Sigmoid colon (tissue), 3 donors: ENCODE data around the gene SCUBE3.

Experiments used
- POLR2A ChIP-seq, 2 donors: fragments of 450-650 bp; IDR thresholded peaks; one replicate each; pipeline ENCODE4 v1.6.1; 2016; ENCODE audit warnings: antibody characterized with exemption in 2 of 2, mild to moderate bottlenecking in 2 of 2, moderate library complexity in 2 of 2
- TF ChIP-seq, protein P1 (sequence below), 4 experiments: fragments of 450-650 bp in 3 of 4; fragments of 200-600 bp in 1 of 4; IDR thresholded peaks; one replicate each; pipeline ENCODE4 v1.5.1; 2016 to 2019; ENCODE audit warnings: antibody characterized with exemption in 4 of 4, mild to moderate bottlenecking in 3 of 4, moderate library complexity in 2 of 4

DNA sequence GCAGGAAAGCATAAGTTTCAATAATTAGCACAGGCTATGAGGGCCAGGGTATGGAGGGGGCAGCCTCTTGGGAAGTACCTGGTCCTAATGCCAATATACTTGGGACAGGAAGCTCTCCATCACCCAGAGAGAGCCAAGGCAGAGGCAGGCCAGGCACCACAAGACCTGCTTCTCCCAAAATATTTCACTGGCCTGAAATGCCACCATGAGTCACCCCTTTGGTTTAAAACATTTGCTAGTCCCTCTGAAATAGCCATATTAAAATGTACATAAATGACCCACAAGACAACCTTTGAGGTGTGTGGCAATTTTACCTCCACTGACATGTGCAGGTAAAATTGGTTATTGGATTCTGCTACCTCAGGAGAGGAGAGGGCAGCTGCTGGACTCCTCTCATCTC lies 23.4 kb upstream of the SCUBE3 start:
- TF ChIP-seq, protein P1, sequence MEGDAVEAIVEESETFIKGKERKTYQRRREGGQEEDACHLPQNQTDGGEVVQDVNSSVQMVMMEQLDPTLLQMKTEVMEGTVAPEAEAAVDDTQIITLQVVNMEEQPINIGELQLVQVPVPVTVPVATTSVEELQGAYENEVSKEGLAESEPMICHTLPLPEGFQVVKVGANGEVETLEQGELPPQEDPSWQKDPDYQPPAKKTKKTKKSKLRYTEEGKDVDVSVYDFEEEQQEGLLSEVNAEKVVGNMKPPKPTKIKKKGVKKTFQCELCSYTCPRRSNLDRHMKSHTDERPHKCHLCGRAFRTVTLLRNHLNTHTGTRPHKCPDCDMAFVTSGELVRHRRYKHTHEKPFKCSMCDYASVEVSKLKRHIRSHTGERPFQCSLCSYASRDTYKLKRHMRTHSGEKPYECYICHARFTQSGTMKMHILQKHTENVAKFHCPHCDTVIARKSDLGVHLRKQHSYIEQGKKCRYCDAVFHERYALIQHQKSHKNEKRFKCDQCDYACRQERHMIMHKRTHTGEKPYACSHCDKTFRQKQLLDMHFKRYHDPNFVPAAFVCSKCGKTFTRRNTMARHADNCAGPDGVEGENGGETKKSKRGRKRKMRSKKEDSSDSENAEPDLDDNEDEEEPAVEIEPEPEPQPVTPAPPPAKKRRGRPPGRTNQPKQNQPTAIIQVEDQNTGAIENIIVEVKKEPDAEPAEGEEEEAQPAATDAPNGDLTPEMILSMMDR (IDR thresholded peaks at IDR 0.05) = no peak
- no peak for TF ChIP-seq POLR2A (IDR thresholded peaks at IDR 0.05)
